ENCODE results near the gene KLHL29. TPM values are rescaled to one million over a fixed set of nuclear protein-coding genes. Genes with fewer than 3 reads are reported as not detected.
A peak's percentile ranks its signal among the peaks of the same experiment; 100 is the strongest.

KLHL29 gene
- total RNA-seq, 4 donors from 2014 or later: 10.1 to 27.3 (median 15.7) TPM

DNA sequence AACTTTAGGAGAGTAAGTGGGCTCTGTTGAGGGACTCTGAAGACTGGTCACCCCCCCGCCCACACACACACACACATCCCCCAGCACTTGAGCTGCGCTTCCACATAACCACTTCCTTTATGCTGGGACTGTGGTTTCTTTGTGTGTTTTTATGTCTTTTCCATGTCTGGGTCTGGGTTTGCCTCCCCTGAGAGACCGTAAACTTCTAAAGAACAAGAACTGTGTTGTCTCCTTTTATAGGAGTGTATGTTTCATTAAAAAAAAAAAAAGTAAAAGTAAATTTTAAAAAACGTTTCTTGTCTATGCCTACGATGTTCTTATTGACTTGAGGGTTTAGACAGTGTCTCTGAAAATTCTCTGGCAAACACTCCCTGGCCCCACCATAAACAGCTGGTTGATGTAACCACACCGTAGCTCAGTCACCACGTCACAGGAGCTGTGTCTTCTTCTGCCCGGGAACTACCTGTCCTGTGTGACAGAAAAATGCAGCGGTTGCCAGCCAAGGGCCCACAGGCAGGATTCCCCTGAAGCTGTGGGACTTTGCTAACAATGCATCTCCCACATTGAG is 68.0 kb downstream of the KLHL29 start:
- peak in 1 of 2 donors; percentile 81 for DNase-seq (ENCODE audit: low spot score in 2 of 2)
- WGBS, 2 donors: 60 to 63% methylated on average over 9 of the region's 9 CpGs
- H3K4me3 ChIP-seq (ENCODE audit: low read depth, poor library complexity, severe bottlenecking): no peak overlapping the region
- TF ChIP-seq, protein P1, sequence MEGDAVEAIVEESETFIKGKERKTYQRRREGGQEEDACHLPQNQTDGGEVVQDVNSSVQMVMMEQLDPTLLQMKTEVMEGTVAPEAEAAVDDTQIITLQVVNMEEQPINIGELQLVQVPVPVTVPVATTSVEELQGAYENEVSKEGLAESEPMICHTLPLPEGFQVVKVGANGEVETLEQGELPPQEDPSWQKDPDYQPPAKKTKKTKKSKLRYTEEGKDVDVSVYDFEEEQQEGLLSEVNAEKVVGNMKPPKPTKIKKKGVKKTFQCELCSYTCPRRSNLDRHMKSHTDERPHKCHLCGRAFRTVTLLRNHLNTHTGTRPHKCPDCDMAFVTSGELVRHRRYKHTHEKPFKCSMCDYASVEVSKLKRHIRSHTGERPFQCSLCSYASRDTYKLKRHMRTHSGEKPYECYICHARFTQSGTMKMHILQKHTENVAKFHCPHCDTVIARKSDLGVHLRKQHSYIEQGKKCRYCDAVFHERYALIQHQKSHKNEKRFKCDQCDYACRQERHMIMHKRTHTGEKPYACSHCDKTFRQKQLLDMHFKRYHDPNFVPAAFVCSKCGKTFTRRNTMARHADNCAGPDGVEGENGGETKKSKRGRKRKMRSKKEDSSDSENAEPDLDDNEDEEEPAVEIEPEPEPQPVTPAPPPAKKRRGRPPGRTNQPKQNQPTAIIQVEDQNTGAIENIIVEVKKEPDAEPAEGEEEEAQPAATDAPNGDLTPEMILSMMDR (IDR thresholded peaks at IDR 0.05): no peak
- no peak for TF ChIP-seq POLR2A (IDR thresholded peaks at IDR 0.05)
- intact Hi-C loops (cut with DNase I; ENCODE audit: low total_unique reads): no loop called here

DNA sequence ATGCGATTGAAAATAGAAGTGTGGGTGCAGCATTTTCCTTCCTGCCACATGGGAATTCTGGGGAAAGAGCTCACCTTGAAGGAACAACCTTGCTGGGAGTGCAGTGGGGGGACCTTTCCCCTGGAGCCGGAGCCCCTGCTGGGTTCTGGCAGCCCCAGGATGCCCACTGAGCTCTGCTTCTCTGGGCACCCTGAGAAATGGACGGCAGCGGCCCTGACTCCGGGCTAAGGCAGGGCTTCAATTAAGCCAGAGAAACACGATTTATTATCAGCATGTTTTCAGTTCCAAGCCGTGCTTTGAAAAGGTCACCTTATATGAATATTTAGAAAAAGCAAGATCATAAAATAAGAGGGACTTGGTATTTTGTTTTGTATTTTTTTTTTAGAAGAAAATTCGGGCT is 68.5 kb downstream of the KLHL29 start:
- TF ChIP-seq, protein P1 (IDR thresholded peaks at IDR 0.05): no peak
- no peak for TF ChIP-seq POLR2A (IDR thresholded peaks at IDR 0.05)
- peak in 1 of 2 donors; percentile 21 for DNase-seq (ENCODE audit: low spot score in 2 of 2)
- intact Hi-C loops (cut with DNase I; ENCODE audit: low total_unique reads): no loop called here
- no peak overlapping the region for H3K4me3 ChIP-seq (ENCODE audit: low read depth, poor library complexity, severe bottlenecking)
- 70 to 82% methylated on average over 8 of the region's 8 CpGs for WGBS, 2 donors

DNA sequence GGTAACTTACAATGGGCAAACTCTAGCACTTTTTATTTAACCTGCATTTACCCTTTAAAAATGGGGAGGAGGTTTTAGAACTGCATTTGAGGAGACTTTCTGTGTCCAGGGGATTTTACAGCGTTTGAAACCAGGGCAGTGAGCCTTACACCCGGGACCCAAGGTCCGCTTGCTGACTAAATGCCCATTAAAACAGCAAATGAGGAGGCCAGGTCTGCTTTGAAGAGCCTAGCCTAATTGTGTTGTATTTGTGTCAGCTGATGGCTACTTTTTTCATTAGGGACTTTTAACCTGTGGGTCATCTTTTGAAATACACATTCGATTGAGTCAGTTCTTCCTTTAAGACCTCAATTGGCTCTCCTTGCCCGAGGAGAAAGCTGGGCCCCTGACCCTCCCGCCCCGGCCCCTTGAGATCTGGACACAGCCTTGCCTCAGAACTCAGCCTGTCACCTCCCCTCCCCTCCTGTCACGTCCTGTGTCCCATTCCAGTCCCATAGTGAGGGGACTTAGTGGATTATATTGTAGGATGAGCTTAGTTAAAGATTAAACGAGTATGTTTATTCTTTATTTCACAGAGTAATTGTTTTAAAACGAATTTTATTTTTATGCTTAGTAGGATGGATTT is 69.0 kb downstream of the KLHL29 start:
- 80 to 85% methylated on average over 10 of the region's 10 CpGs for WGBS, 2 donors
- no peak overlapping the region for H3K4me3 ChIP-seq (ENCODE audit: low read depth, poor library complexity, severe bottlenecking)
- no peak for TF ChIP-seq POLR2A (IDR thresholded peaks at IDR 0.05)
- TF ChIP-seq, protein P1 (IDR thresholded peaks at IDR 0.05): no peak
- intact Hi-C loops (cut with DNase I; ENCODE audit: low total_unique reads): no loop called here
- peak in 1 of 2 donors; percentile 26 for DNase-seq (ENCODE audit: low spot score in 2 of 2)

DNA sequence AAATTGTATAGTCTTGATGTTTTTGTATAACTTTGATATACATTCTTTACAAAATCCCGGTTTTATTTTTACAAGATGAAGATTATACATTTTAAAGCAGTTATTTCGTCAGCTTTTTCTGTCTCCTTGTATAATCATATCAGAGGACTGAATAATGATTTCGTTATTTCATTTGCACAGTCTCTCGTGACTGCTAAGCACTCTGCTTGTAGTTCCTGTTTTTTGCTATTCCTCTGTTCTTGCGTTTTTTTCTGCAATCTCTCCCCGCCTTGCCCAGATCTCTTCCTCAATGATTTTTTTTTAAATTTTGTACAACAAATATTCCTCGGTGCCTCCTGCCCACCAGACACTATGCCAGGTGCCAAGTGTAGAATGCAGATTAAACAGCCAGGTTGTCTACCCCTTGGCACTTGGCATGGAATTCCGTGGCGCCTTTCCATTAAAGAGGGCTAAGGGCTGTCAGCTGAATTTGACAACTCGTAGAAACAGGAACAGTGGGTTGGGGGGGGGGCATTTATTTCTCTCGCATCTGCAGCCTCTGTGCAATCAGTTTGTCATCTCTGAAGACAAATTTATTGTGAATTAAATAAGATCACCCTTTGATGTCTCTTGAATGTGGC is 69.6 kb downstream of the KLHL29 start:
- H3K4me3 ChIP-seq (ENCODE audit: low read depth, poor library complexity, severe bottlenecking): no peak overlapping the region
- no peak for TF ChIP-seq POLR2A (IDR thresholded peaks at IDR 0.05)
- TF ChIP-seq, protein P1 (IDR thresholded peaks at IDR 0.05): no peak
- 50 to 55% methylated on average over 11 of the region's 11 CpGs for WGBS, 2 donors
- peak in 1 of 2 donors; percentile 34 for DNase-seq (ENCODE audit: low spot score in 2 of 2)
- intact Hi-C loops (cut with DNase I; ENCODE audit: low total_unique reads): no loop called here

DNA sequence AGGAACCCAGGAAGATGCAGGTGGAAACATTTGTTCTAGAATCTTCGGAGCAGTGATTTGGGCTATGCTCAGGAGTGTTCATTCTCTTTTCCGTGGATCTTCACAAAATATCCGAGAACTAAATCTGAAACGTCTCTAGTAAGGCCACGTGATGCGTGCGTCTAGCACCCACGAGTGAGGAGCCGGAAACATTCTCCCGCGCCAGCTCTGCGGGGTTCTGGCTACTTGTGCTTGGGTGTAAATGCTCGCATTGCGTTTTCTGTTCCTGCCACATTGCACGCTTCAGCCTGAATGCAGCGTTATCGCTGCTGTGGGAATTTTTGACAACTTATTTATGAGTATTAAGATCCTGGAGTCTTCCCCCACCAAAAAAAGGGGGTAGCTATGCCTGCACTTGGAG is 71.4 kb downstream of the KLHL29 start:
- intact Hi-C loops (cut with DNase I; ENCODE audit: low total_unique reads): no loop called here
- no peak overlapping the region for H3K4me3 ChIP-seq (ENCODE audit: low read depth, poor library complexity, severe bottlenecking)
- no peak for DNase-seq (ENCODE audit: low spot score in 2 of 2)
- 95 to 96% methylated on average over 17 of the region's 17 CpGs for WGBS, 2 donors
- TF ChIP-seq, protein P1 (IDR thresholded peaks at IDR 0.05): no peak
- TF ChIP-seq POLR2A (IDR thresholded peaks at IDR 0.05): no peak
